Muscle layer of colon (tissue), 2 donors: ENCODE data around the gene FAM53A.

Experiments used
- H3K27ac ChIP-seq: one replicate; pipeline ENCODE4 v1.7.0; 2013; ENCODE audit warnings: low read depth, mild to moderate bottlenecking, low read length, moderate library complexity
- H3K27me3 ChIP-seq, 2 donors: one replicate each; pipeline ENCODE4 v1.7.0; 2013; ENCODE audit warnings: low read length in 2 of 2, mild to moderate bottlenecking in 2 of 2; ENCODE audit not compliant: insufficient read depth in 2 of 2, control insufficient read depth in 1 of 2
- H3K36me3 ChIP-seq: one replicate; pipeline ENCODE4 v1.7.0; 2013; ENCODE audit warnings: mild to moderate bottlenecking, low read length; ENCODE audit not compliant: insufficient read depth
- H3K4me1 ChIP-seq: one replicate; pipeline ENCODE4 v1.7.0; 2013; ENCODE audit warnings: mild to moderate bottlenecking, low read length; ENCODE audit not compliant: insufficient read depth
- H3K4me3 ChIP-seq, 2 donors: one replicate each; pipeline ENCODE4 v1.7.0; 2013; ENCODE audit warnings: low read length in 2 of 2, low read depth in 1 of 2, mild to moderate bottlenecking in 1 of 2, moderate library complexity in 1 of 2
- H3K9ac ChIP-seq: one replicate; pipeline ENCODE4 v1.7.0; 2013; ENCODE audit warnings: low read length
- H3K9me3 ChIP-seq: one replicate; pipeline ENCODE4 v1.7.0; 2013; ENCODE audit warnings: mild to moderate bottlenecking, low read length
- donor health status: abdominal sarcoma.
- donor health status: Adenocarcinoma of cecum.

Gene FAM53A

GRCh38 chr4:1631136-1631535 lies 53.0 kb downstream of the FAM53A start:
- H3K27ac ChIP-seq: no peak overlapping the region
- peaks cover 3% of the 10 kb centered on the region for H3K4me1 ChIP-seq
- H3K9ac ChIP-seq: no peak overlapping the region
- H3K27me3 ChIP-seq: no peaks in the 10 kb centered on the region
- no peak overlapping the region for H3K4me3 ChIP-seq
- no peaks in the 10 kb centered on the region for H3K9me3 ChIP-seq
- no peaks in the 10 kb centered on the region for H3K36me3 ChIP-seq

GRCh38 chr4:1630266-1630665 lies 53.8 kb downstream of the FAM53A start:
- Histone ChIP-seq H3K27ac (no peak overlapping the region), H3K27me3 (no peaks in the 10 kb centered on the region)

GRCh38 chr4:1629699-1630083 lies 54.4 kb downstream of the FAM53A start:
- Histone ChIP-seq H3K4me1 (peaks cover 3% of the 10 kb centered on the region), H3K27ac (no peak overlapping the region), H3K9ac (no peak overlapping the region), H3K9me3 (no peaks in the 10 kb centered on the region), H3K4me3 (no peak overlapping the region), H3K36me3 (no peaks in the 10 kb centered on the region), H3K27me3 (no peaks in the 10 kb centered on the region)

More at GRCh38 chr4:1630266-1630665, 53.8 kb downstream of the FAM53A start:
- no peak overlapping the region for H3K9ac ChIP-seq
- peaks cover 3% of the 10 kb centered on the region for H3K4me1 ChIP-seq
- no peaks in the 10 kb centered on the region for H3K36me3 ChIP-seq
- no peaks in the 10 kb centered on the region for H3K9me3 ChIP-seq
- H3K4me3 ChIP-seq: no peak overlapping the region

GRCh38 chr4:1628892-1629698 lies 55.0 kb downstream of the FAM53A start:
- H3K36me3 ChIP-seq: no peaks in the 10 kb centered on the region
- no peak overlapping the region for H3K4me3 ChIP-seq
- H3K4me1 ChIP-seq: peaks cover 3% of the 10 kb centered on the region
- H3K27ac ChIP-seq: no peak overlapping the region
- no peaks in the 10 kb centered on the region for H3K9me3 ChIP-seq
- no peak overlapping the region for H3K9ac ChIP-seq
- no peaks in the 10 kb centered on the region for H3K27me3 ChIP-seq

GRCh38 chr4:1627417-1628313 lies 56.4 kb downstream of the FAM53A start:
- Histone ChIP-seq H3K4me1 (peaks cover 3% of the 10 kb centered on the region), H3K4me3 (no peak overlapping the region), H3K9me3 (no peaks in the 10 kb centered on the region), H3K27me3 (no peaks in the 10 kb centered on the region), H3K36me3 (no peaks in the 10 kb centered on the region), H3K27ac (no peak overlapping the region), H3K9ac (no peak overlapping the region)

- Histone ChIP-seq H3K9ac (no peak overlapping the region), H3K4me3 (no peak overlapping the region), H3K36me3 (no peaks in the 10 kb centered on the region), H3K4me1 (peaks cover 3% of the 10 kb centered on the region), H3K27me3 (no peaks in the 10 kb centered on the region), H3K9me3 (no peaks in the 10 kb centered on the region), H3K27ac (no peak overlapping the region)
Observed at GRCh38 chr4:1626941-1627340, 57.2 kb downstream of the FAM53A start.

- Histone ChIP-seq H3K4me1 (peaks cover 3% of the 10 kb centered on the region), H3K27ac (no peak overlapping the region), H3K9me3 (no peaks in the 10 kb centered on the region), H3K27me3 (no peaks in the 10 kb centered on the region), H3K9ac (no peak overlapping the region), H3K36me3 (no peaks in the 10 kb centered on the region), H3K4me3 (no peak overlapping the region)
Observed at GRCh38 chr4:1626151-1626550, 58.0 kb downstream of the FAM53A start.

GRCh38 chr4:1625600-1626138 lies 58.4 kb downstream of the FAM53A start:
- Histone ChIP-seq H3K9me3 (no peaks in the 10 kb centered on the region), H3K27ac (no peak overlapping the region), H3K27me3 (no peaks in the 10 kb centered on the region), H3K4me3 (no peak overlapping the region), H3K4me1 (peaks cover 3% of the 10 kb centered on the region), H3K36me3 (no peaks in the 10 kb centered on the region), H3K9ac (no peak overlapping the region)

- Histone ChIP-seq H3K36me3 (no peaks in the 10 kb centered on the region), H3K27me3 (no peaks in the 10 kb centered on the region), H3K4me1 (peaks cover 3% of the 10 kb centered on the region), H3K9ac (no peak overlapping the region), H3K27ac (no peak overlapping the region), H3K9me3 (no peaks in the 10 kb centered on the region), H3K4me3 (no peak overlapping the region)
Observed at GRCh38 chr4:1624519-1624910, 59.6 kb downstream of the FAM53A start.

- Histone ChIP-seq H3K4me3 (no peak overlapping the region), H3K27me3 (no peaks in the 10 kb centered on the region), H3K27ac (no peak overlapping the region), H3K36me3 (no peaks in the 10 kb centered on the region), H3K4me1 (no peaks in the 10 kb centered on the region), H3K9ac (no peak overlapping the region), H3K9me3 (no peaks in the 10 kb centered on the region)
Observed at GRCh38 chr4:1623821-1624518, 60.1 kb downstream of the FAM53A start.

GRCh38 chr4:1623400-1623799 lies 60.7 kb downstream of the FAM53A start:
- no peaks in the 10 kb centered on the region for H3K9me3 ChIP-seq
- no peak overlapping the region for H3K4me3 ChIP-seq
- H3K9ac ChIP-seq: no peak overlapping the region
- H3K4me1 ChIP-seq: no peaks in the 10 kb centered on the region
- H3K27ac ChIP-seq: no peak overlapping the region
- H3K36me3 ChIP-seq: no peaks in the 10 kb centered on the region
- no peaks in the 10 kb centered on the region for H3K27me3 ChIP-seq
